Measurements from ENCODE around the gene DYNC1LI2. TPM values are rescaled to one million over a fixed set of nuclear protein-coding genes. Genes with fewer than 3 reads are reported as not detected.
"Not testable (repeated sequence)": the region's sequence is repeated elsewhere in the genome, so short reads cannot be mapped to it uniquely, and the experiment has no call there.

The DYNC1LI2 gene
- total RNA-seq, 2 experiments from 2014 or later, result 32.3 to 35.7 TPM

- Mint-ChIP-seq H3K4me1 (peaks cover 12% of the 10 kb centered on the region), H3K4me3 (peak within 1 kb of the TSS; percentile 73), H3K9me3 (ENCODE audit: low read depth) (no peaks in the 10 kb centered on the region), H3K36me3 (ENCODE audit: low read depth) (no peaks in the 10 kb centered on the region), H3K27me3 (peaks cover 10% of the 10 kb centered on the region), H3K27ac (no peak within 1 kb of the TSS)
- intact Hi-C loops (cut with DNase I, micrococcal nuclease), result loop anchor here in 1 of 2 experiments (1.0 to 2.0 kb wide), 12 partner anchors 46 to 332 kb away; partner anchors contain the start of genes CBFB, CIAO2B, CKLF and CMTM3
- ChIA-PET POLR2A (interaction anchor here (0.9 kb wide), 1 partner anchor 145 kb away, joined by 3 read pairs; no protein-coding TSS in a partner anchor), CTCF (interaction anchor here (0.5 to 1.6 kb wide), 10 partner anchors 16 to 546 kb away, joined by 3 to 5 read pairs (median 3); partner anchors contain the start of gene NAE1)
- DNase-seq (peak; percentile 87), ATAC-seq (peak; percentile 96)
Measured at GRCh38 chr16:66696669-66697630, 54.5 kb downstream of the DYNC1LI2 start, which contains the start of gene CMTM4. TSS of gene CMTM4 (minus strand) at chr16:66696743. CDS start at chr16:66696525, 218 bp downstream.

- Mint-ChIP-seq H3K27me3 (peaks cover 10% of the 10 kb centered on the region), H3K4me3 (peak overlapping the region; percentile 70), H3K36me3 (ENCODE audit: low read depth) (no peaks in the 10 kb centered on the region), H3K9me3 (ENCODE audit: low read depth) (no peaks in the 10 kb centered on the region), H3K4me1 (peaks cover 15% of the 10 kb centered on the region), H3K27ac (no peak overlapping the region)
- ATAC-seq (peak; percentile 45), DNase-seq (no peak)
- intact Hi-C loops (cut with DNase I, micrococcal nuclease), result loop anchor here in 1 of 2 experiments (1.0 to 2.0 kb wide), 12 partner anchors 45 to 333 kb away; partner anchors contain the start of genes CBFB, CIAO2B, CKLF and CMTM3
- CTCF ChIA-PET, result interaction anchor here (0.9 to 2.1 kb wide), 6 partner anchors 9 to 142 kb away, joined by 3 to 10 read pairs (median 3); partner anchors contain the start of gene DYNC1LI2
- POLR2A ChIA-PET, result no interaction called here
Measured at GRCh38 chr16:66695935-66696668, 55.3 kb downstream of the DYNC1LI2 start.

- POLR2A ChIA-PET, result no interaction called here
- DNase-seq, result peak; percentile 13
- CTCF ChIA-PET, result interaction anchor here (0.9 to 2.1 kb wide), 6 partner anchors 9 to 141 kb away, joined by 3 to 10 read pairs (median 3); partner anchors contain the start of gene DYNC1LI2
- Mint-ChIP-seq H3K9me3 (ENCODE audit: low read depth) (no peaks in the 10 kb centered on the region), H3K4me1 (peaks cover 16% of the 10 kb centered on the region), H3K27ac (no peak overlapping the region), H3K4me3 (peak overlapping the region; percentile 70), H3K27me3 (peaks cover 10% of the 10 kb centered on the region), H3K36me3 (ENCODE audit: low read depth) (no peaks in the 10 kb centered on the region)
- no peak for ATAC-seq
- intact Hi-C loops (cut with DNase I, micrococcal nuclease), result no loop called here
Measured at GRCh38 chr16:66695471-66695934, 55.9 kb downstream of the DYNC1LI2 start.

GRCh38 chr16:66693149-66693548, 58.3 kb downstream of the DYNC1LI2 start:
- intact Hi-C loops (cut with DNase I, micrococcal nuclease), result no loop called here
- Mint-ChIP-seq H3K36me3 (ENCODE audit: low read depth) (no peaks in the 10 kb centered on the region), H3K4me1 (peaks cover 16% of the 10 kb centered on the region), H3K27me3 (peaks cover 8% of the 10 kb centered on the region), H3K4me3 (no peak overlapping the region), H3K27ac (no peak overlapping the region), H3K9me3 (ENCODE audit: low read depth) (no peaks in the 10 kb centered on the region)
- ATAC-seq (no peak), DNase-seq (no peak)
- ChIA-PET CTCF (interaction anchor here (0.9 kb wide), 1 partner anchor 137 kb away, joined by 4 read pairs; the partner anchor contains the start of gene NAE1), POLR2A (no interaction called here)

- ChIA-PET CTCF (no interaction called here), POLR2A (no interaction called here)
- DNase-seq (no peak), ATAC-seq (no peak)
- H3K9me3 Mint-ChIP-seq (ENCODE audit: low read depth), result no peaks in the 10 kb centered on the region
- intact Hi-C loops (cut with DNase I, micrococcal nuclease), result no loop called here
- H3K27ac Mint-ChIP-seq, result no peak overlapping the region
- no peaks in the 10 kb centered on the region for H3K36me3 Mint-ChIP-seq (ENCODE audit: low read depth)
- H3K4me1 Mint-ChIP-seq, result peaks cover 15% of the 10 kb centered on the region
- H3K4me3 Mint-ChIP-seq, result no peak overlapping the region
- H3K27me3 Mint-ChIP-seq, result peaks cover 7% of the 10 kb centered on the region
Measured at GRCh38 chr16:66692341-66692740, 59.1 kb downstream of the DYNC1LI2 start.

GRCh38 chr16:66691234-66691633, 60.2 kb downstream of the DYNC1LI2 start:
- Mint-ChIP-seq H3K27ac (no peak overlapping the region), H3K9me3 (ENCODE audit: low read depth) (no peaks in the 10 kb centered on the region), H3K27me3 (peaks cover 6% of the 10 kb centered on the region), H3K4me3 (no peak overlapping the region), H3K4me1 (peaks cover 13% of the 10 kb centered on the region), H3K36me3 (ENCODE audit: low read depth) (no peaks in the 10 kb centered on the region)
- CTCF ChIA-PET, result interaction anchor here (0.7 kb wide), 1 partner anchor 76 kb away, joined by 3 read pairs; no protein-coding TSS in a partner anchor
- no peak for DNase-seq
- POLR2A ChIA-PET, result no interaction called here
- intact Hi-C loops (cut with DNase I, micrococcal nuclease), result no loop called here
- no peak for ATAC-seq

GRCh38 chr16:66690106-66690847, 61.1 kb downstream of the DYNC1LI2 start:
- H3K4me1 Mint-ChIP-seq, result peaks cover 9% of the 10 kb centered on the region
- CTCF ChIA-PET, result no interaction called here
- ATAC-seq (no peak), DNase-seq (no peak)
- no peak overlapping the region for H3K27ac Mint-ChIP-seq
- peaks cover 4% of the 10 kb centered on the region for H3K27me3 Mint-ChIP-seq
- intact Hi-C loops (cut with DNase I, micrococcal nuclease), result no loop called here
- POLR2A ChIA-PET, result no interaction called here
- H3K9me3 Mint-ChIP-seq (ENCODE audit: low read depth), result no peaks in the 10 kb centered on the region
- H3K36me3 Mint-ChIP-seq (ENCODE audit: low read depth), result no peaks in the 10 kb centered on the region
- no peak overlapping the region for H3K4me3 Mint-ChIP-seq

- H3K4me3 Mint-ChIP-seq, result no peak overlapping the region
- H3K9me3 Mint-ChIP-seq (ENCODE audit: low read depth), result no peaks in the 10 kb centered on the region
- intact Hi-C loops (cut with DNase I, micrococcal nuclease), result no loop called here
- H3K27me3 Mint-ChIP-seq, result no peaks in the 10 kb centered on the region
- ChIA-PET CTCF (no interaction called here), POLR2A (no interaction called here)
- H3K36me3 Mint-ChIP-seq (ENCODE audit: low read depth), result no peaks in the 10 kb centered on the region
- peaks cover 4% of the 10 kb centered on the region for H3K4me1 Mint-ChIP-seq
- H3K27ac Mint-ChIP-seq, result no peak overlapping the region
- DNase-seq (no peak), ATAC-seq (no peak)
Measured at GRCh38 chr16:66689282-66689681, 62.1 kb downstream of the DYNC1LI2 start.

- ChIA-PET POLR2A (interaction anchor here (0.6 kb wide), 1 partner anchor 346 kb away, joined by 3 read pairs; no protein-coding TSS in a partner anchor), CTCF (no interaction called here)
- no peaks in the 10 kb centered on the region for H3K36me3 Mint-ChIP-seq (ENCODE audit: low read depth)
- no peak overlapping the region for H3K27ac Mint-ChIP-seq
- intact Hi-C loops (cut with DNase I, micrococcal nuclease), result no loop called here
- no peaks in the 10 kb centered on the region for H3K27me3 Mint-ChIP-seq
- DNase-seq (no peak), ATAC-seq (no peak)
- H3K4me1 Mint-ChIP-seq, result peaks cover 4% of the 10 kb centered on the region
- no peaks in the 10 kb centered on the region for H3K9me3 Mint-ChIP-seq (ENCODE audit: low read depth)
- H3K4me3 Mint-ChIP-seq, result no peak overlapping the region
Measured at GRCh38 chr16:66687906-66688625, 63.3 kb downstream of the DYNC1LI2 start.

- H3K27me3 Mint-ChIP-seq; intact Hi-C loops (cut with DNase I, micrococcal nuclease); H3K27ac Mint-ChIP-seq; DNase-seq; H3K4me1 Mint-ChIP-seq; H3K36me3 Mint-ChIP-seq (ENCODE audit: low read depth); H3K9me3 Mint-ChIP-seq (ENCODE audit: low read depth); H3K4me3 Mint-ChIP-seq; ATAC-seq; POLR2A ChIA-PET: not testable (repeated sequence)
- CTCF ChIA-PET, result interaction anchor here (0.6 kb wide), 1 partner anchor 25 kb away, joined by 4 read pairs; no protein-coding TSS in a partner anchor
Measured at GRCh38 chr16:66685501-66686115, 65.8 kb downstream of the DYNC1LI2 start.
